HG03432 (cell line): ENCODE results near the gene FBN1.

Experiments
- ATAC-seq: cut with Tn5 transposase; IDR thresholded peaks from one replicate; pipeline ENCODE4 v1.9.1; 2021; ENCODE audit warnings: mild to moderate bottlenecking, moderate library complexity; ENCODE audit not compliant: unreplicated experiment

Gene FBN1

DNA sequence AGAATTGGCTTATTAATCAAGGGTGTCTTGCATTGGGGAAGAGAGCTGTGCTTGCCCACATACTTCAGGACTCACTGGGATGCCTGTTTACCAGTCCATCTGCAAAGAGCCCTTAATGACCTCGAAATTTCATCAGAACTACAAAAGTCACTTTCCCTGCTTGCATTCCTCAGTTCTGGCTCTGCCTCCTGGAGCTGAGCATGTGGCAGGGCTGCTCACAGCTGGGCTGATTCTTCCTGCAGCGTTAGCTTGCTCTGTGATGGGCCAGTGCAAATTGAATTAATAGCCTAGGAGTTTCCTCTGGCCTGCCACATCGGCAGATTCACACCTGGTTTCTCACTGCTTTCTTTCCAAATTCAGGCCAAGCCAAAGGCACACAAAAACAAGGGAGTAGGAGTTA is 205.4 kb downstream of the FBN1 start:
- no peak for ATAC-seq

GRCh38 chr15:48437178-48437577 is 208.3 kb downstream of the FBN1 start:
- no peak for ATAC-seq

DNA sequence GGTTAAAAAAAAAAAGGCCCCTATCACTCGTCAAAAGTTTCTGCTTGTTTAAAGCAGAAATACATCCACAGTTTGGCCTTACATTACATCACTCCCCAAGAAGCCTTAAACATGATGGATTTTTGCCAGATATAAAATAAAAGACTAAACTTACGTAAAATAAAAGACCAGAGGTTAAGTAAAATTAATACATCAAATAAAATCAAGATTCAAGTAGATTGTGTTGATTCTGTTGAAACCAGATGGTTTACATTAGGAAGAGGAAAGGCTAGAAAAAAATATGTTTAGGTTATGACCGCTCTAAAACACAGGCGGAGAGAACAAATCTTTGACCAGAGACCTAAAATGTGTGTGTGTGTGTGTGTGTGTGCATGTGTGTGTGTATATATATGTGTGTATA is 210.2 kb downstream of the FBN1 start:
- ATAC-seq, result no peak

GRCh38 chr15:48433226-48433886 is 212.2 kb downstream of the FBN1 start:
- ATAC-seq, result peak; percentile 98

DNA sequence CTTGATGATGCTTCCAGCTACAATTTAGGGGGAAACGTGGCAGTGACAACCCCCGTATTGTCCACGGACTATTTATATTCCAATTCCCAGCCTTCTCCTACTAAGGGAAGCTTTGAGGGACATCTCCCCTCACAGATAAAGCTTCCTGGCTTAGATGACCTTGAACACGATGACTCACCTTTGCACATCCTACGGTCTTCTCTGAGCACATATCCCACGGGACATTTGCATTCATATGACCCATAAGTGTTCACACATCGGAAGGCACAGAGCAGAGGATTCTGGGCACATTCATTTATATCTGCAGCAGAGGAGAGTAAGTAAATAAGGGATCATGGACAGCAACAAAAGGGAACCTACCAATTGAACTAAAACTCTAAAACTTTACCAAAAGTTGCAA is 212.8 kb downstream of the FBN1 start:
- ATAC-seq, result no peak

DNA sequence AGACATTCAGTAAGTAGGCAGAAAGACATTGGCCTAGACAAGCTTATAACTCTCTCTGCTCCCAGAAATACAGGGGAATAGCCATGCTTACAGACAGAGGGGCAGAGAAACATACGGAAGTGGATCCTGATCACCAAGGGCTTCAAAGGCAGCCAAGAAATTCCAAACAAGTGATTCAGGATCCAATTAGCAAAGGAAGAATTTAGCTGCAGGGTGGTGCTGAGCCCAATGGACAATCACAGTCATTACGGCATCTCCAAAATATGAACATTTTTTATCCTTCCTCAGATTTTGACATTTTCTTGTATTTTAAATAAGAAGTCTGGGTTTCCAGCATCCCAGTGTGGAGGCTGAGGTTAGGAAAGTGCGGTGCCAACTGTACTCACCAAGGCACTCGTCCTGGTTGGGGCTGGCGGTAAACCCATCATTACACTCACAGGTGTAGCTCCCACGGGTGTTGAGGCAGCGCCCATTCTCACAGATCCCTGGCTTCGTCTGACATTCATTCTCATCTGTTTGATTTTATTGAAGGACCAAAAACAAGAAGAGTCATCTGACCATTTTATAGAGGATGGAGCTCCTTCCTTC is 217.5 kb downstream of the FBN1 start:
- no peak for ATAC-seq

GRCh38 chr15:48427479-48427878 is 218.0 kb downstream of the FBN1 start:
- ATAC-seq, result no peak

GRCh38 chr15:48426941-48427340 is 218.6 kb downstream of the FBN1 start:
- no peak for ATAC-seq

DNA sequence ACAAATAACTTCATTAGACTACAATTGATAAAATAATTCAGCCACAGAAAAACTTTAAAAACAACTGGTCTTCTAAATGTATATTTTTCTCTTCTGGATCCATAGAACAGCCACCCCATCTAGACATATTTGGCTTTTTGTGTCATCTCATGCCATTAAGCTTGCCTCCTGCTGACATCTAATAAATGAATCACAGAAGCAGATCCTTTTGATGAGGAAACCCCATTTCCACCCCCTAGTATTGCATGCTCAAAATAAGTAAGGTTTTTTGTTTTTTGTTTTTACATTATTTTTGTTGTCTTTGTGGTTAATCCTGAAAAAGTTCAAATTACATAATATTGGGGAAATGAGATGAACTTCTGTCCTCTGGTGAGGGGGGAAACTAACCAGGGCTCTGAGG is 219.5 kb downstream of the FBN1 start:
- no peak for ATAC-seq

DNA sequence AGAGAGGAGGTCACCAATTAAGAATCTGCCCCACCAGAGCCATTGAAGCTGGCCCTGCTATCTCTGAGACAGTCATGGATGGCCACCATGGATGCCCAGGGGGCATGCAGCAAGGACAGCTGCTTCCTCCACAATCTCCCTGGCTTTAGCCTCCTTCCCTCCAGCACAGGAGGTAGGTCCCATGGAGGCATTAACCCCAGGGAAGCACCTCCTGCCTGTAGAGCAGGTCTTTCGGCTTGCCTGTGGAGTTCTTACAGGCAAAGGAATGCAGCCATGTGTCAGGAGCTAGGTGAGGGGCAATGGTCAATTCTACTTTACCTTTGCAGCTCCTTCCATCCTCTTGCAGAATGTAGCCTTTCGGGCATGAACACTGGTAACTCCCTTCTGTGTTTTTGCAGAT is 220.5 kb downstream of the FBN1 start:
- no peak for ATAC-seq

GRCh38 chr15:48423896-48424475 is 221.5 kb downstream of the FBN1 start:
- ATAC-seq, result no peak

DNA sequence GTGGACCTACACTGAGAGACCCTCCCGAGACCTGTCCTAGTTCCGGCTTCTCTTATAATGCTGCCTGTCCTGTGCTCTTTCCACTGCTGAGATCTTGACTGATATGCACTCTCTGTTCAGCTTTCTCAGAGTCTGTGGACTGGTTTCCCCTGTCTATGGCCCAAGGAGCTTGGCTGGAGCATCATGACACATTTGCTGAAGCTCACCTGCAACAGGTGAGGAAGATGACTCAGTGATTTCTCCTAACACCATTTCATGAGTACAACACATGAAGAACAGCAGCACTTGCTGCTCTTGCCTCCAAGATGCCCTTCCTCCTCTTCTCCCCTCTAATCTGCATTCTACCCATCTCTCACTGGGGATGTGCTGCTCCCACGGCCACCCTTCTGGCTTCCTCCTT is 222.2 kb downstream of the FBN1 start:
- no peak for ATAC-seq

DNA sequence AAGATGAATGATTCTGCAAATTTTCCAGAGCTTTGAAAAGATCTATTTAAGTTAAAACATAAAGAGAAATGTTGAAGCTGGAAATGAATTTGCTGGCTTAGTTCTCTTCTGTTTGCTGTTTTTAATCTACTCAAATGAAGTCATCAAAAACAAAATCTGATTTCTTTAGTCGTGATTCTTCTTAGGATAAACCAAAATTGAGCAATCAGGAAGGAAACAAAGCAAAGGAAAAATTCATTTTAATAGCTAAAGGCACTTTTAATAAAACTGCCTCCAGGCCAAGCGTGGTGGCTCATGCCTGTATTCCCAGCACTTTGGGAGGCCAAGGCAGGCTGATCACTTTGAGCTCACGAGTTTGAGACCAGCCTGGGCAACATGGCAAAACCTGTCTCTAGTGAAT is 223.1 kb downstream of the FBN1 start:
- no peak for ATAC-seq

DNA sequence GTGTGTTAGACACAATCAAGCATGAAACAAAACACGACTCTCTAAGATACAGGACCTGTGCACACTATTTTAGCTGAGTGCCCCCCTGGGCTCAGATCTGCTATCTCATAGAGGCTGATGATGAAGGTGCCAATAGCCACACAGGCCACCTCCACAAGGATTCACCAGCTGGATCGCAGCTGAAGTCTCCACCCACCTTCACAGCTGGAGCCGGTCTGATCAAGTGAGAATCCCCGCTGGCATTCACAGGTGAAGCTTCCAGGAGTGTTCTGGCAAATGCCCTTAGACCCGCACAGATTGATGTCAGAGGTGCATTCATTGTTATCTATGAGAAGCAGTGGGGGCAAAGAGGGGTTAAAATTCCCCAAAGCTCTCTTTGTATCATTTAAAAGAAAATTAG is 224.1 kb downstream of the FBN1 start:
- ATAC-seq, result no peak

- ATAC-seq, result no peak
These were observed 225.6 kb downstream of the FBN1 start for GRCh38 chr15:48419896-48420295.

DNA sequence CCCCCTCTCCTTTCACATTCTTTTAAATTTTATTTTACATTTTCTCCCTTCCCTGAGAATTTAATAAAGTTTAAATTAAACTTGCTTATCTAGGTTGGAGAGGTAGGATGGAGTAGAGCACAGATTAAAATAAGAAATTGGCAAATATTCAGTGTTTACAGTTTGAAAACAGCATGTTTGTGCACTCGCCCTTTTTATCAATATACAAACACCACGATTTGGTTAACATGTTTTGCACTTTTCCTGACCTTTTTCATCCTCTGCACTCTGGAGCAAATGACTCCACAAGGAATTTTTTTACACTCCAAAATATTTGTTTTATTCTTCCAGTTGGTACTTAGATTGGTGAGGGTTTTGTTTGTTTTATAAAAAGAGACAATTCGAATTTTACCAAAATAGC is 227.2 kb downstream of the FBN1 start:
- ATAC-seq, result no peak

DNA sequence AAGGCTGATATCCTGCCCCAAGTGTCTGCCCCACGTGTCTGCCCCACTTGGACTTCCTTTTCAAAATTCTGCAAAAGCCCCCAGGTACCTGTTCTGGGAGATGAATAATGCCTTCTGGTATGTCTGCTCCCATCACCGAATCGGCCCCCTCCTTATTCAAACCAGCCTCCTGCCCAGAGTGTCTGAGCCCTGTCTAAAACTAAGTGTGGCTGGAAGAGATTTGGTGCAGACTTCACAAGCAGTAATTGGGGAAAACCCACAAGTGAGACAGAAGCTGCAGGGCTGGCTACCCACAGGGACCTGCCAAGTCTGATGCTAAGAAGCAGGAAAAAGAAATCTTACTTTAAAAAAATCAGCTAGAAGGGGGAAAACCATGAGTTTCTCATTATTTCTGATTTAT is 229.2 kb downstream of the FBN1 start:
- ATAC-seq, result peak; percentile 47

DNA sequence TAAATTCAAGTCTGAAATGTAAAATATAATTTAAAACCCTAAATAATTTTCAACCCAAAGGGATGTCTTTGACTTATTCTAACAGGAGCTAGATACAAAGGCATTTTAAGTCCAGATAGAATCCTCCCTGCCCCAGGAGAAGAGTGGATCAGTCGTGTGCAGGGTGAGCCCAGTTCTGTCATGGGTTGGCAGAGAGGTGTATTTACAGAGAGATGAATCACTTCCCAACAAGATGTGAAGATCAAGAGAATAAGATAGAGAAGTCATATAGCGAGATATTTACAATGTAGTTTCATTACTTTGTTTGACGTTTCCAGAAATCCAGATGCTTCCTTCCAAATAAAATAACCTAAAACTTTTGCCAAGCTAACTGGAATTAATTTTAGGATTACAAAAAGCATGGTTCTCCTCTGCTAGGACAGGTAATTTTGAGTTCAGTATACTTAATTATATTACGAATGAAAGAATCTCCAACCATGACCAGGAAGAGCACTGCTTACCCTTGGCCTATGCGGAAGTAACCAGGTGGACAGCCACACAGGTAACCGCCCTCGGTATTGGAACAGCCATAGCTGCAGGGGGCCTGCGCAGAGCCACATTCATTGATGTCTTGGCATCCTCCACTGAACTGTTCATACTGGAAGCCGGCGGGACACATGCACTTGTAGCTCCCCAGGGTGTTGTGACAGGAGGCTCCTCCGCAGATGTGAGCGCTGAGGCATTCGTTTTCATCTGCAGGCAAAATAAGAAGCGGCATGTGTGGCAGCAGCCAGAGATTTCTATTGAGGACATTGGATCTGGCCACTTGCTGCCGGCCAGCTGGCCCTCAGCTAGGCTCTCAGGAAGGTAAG is 230.2 kb downstream of the FBN1 start:
- ATAC-seq, result no peak

- no peak for ATAC-seq
These were observed 231.5 kb downstream of the FBN1 start for GRCh38 chr15:48414015-48414414.

- ATAC-seq, result no peak
These were observed 232.2 kb downstream of the FBN1 start for GRCh38 chr15:48413304-48413703.

DNA sequence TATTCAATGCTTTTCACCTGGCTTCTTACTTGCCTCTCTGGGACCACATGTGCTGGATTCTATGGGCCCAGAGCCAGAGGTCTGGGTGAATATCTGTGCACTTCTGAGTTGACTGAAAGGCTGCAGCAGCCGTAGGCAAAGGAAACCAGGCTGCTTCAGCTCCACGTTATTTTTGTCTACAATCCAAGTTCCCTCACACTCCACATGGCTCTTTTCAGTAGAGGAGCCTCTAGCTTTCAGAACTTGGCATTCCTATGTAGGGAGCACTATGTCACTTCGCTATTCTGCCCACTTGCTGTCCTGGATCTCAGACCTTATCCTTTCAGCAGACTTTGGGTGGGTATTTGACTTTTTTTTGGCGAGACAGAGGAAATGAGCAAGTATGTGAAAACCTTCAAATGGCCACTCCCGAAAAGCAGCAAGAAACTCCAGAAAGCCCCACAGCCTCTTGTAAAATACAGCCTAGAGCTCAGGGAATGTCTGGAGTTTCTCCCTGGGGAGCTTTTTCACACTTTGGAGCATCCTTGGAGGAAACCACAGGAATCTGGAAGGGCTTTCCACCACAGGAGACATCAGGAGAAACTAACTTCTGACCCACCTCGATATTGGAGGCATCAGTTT is 233.4 kb downstream of the FBN1 start:
- ATAC-seq, result no peak
